SH-SY5Y (cell line): ENCODE data around the gene CATSPERE.

Source experiments
- GATA2 ChIP-seq: IDR thresholded peaks from 2 replicates; pipeline ENCODE4 v1.6.1; 2011; ENCODE audit warnings: mild to moderate bottlenecking, low read depth, low read length
- GATA3 ChIP-seq: IDR thresholded peaks from 2 replicates; pipeline ENCODE4 v1.6.1; 2011; ENCODE audit warnings: low read depth, mild to moderate bottlenecking, low read length, moderate library complexity

DNA sequence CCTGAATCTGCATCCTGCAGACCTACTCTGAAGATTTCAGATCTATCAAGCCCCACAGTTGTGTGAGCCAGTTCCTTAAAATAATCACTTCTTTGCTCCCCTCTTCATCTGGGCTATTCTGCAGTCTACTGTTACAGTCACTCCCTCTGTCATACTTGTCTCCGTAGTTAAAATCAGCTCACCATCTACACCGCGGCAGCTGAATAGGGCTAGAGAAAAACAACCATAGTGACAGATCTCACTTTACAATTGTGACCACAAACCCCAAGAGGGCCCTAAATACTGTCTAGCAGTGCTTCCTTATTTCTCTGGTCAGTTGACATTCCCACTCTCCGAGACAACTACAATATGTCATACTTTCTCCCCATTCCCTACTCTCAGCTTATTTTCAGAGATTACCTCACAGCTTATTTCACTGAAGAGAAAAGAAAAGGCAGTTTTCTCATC, 204.7 kb downstream of the CATSPERE start:
- TF ChIP-seq GATA2 (no peak), GATA3 (no peak)
